ENCODE measurements around the gene ANO1.
"Not testable (repeated sequence)": the region's sequence is repeated elsewhere in the genome, so short reads cannot be mapped to it uniquely, and the experiment has no call there.

ANO1 gene

GRCh38 chr11:70078095-70078780, at the start of gene ANO1:
Gene ANO1 (plus strand): TSS chr11:70078317. CDS start chr11:70078607, 290 bp downstream.
- DNase-seq = no peak

- no peak for DNase-seq
Measured at GRCh38 chr11:70029115-70029860, 48.8 kb upstream of the ANO1 start.

GRCh38 chr11:70029861-70030380, 48.2 kb upstream of the ANO1 start:
- no peak for DNase-seq

- no peak for DNase-seq
Measured at GRCh38 chr11:70030412-70030811, 47.7 kb upstream of the ANO1 start.

- DNase-seq = no peak
Measured at GRCh38 chr11:70031631-70032469, 46.3 kb upstream of the ANO1 start.

GRCh38 chr11:70032470-70032795, 45.7 kb upstream of the ANO1 start:
- DNase-seq = no peak

- no peak for DNase-seq
Measured at GRCh38 chr11:70032943-70033710, 45.0 kb upstream of the ANO1 start.

- no peak for DNase-seq
Measured at GRCh38 chr11:70033711-70034070, 44.4 kb upstream of the ANO1 start.

GRCh38 chr11:70034740-70035365, 43.3 kb upstream of the ANO1 start:
- DNase-seq = no peak

- DNase-seq = not testable (repeated sequence)
Measured at GRCh38 chr11:70035665-70036064, 42.5 kb upstream of the ANO1 start.

- no peak for DNase-seq
Measured at GRCh38 chr11:70036971-70037882, 40.9 kb upstream of the ANO1 start.

- no peak for DNase-seq
Measured at GRCh38 chr11:70038034-70038834, 39.9 kb upstream of the ANO1 start.

GRCh38 chr11:70040452-70040851, 37.7 kb upstream of the ANO1 start:
- no peak for DNase-seq

- DNase-seq = no peak
Measured at GRCh38 chr11:70040869-70041501, 37.1 kb upstream of the ANO1 start.

GRCh38 chr11:70043482-70043881, 34.6 kb upstream of the ANO1 start:
- no peak for DNase-seq

GRCh38 chr11:70046089-70046488, 32.0 kb upstream of the ANO1 start:
- no peak for DNase-seq

- DNase-seq = no peak
Measured at GRCh38 chr11:70048279-70049024, 29.7 kb upstream of the ANO1 start.

GRCh38 chr11:70049045-70049444, 29.1 kb upstream of the ANO1 start:
- DNase-seq = no peak

- DNase-seq = no peak
Measured at GRCh38 chr11:70050243-70050642, 27.9 kb upstream of the ANO1 start.
